HG03060 (cell line): ENCODE measurements around the gene SHANK1.

Experiments used
- ATAC-seq: cut with Tn5 transposase; IDR thresholded peaks from one replicate; pipeline ENCODE4 v1.9.1; 2021; ENCODE audit warnings: low read depth, moderate number of reproducible peaks; ENCODE audit not compliant: unreplicated experiment

The SHANK1 gene

DNA sequence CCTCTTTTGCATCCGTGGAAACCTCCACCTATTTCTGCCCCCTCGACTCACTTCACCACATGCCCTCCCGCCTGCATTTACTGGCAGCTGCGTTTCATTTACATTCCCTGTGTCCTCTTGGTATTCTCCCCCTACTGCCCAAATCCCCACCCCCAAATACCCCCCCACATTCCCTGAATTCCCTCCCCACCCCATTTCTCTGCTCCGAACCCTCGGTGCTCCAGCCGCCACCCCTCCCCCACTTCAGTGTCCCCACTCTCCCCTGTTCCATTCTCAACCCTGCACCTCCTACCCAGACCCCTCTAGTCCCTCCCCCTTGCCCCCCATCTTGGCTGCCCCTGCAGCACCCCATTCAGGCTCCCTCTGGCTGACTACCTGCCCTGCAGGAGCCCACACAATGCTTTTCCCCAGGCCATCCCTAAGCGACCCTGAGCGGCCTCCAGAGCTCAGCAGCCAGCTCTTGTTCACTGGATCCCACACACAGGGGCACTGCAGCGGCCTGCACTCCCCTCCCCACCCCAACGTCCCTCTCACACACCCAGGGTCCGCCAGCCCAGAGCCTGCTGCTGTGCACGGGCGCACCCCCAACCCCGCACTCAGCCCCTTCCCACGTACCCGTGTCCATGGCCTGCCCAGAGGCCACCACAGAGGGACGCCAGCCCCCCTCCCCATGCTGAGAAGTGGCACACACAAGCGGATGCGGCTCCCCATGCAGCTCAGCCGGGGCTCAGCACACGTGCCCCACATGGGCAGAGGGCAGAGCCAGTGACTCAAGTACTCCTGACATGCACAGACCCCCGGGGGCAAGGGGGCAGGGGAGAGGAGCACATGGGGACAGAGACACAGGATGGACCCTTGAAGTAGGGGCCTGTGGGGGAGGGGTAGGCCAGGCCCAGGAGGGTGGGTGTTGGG is 26.3 kb downstream of the SHANK1 start:
- ATAC-seq, result no peak

- no peak for ATAC-seq
These were observed 29.2 kb downstream of the SHANK1 start for GRCh38 chr19:50690439-50690838.

GRCh38 chr19:50688766-50689165 is 30.8 kb downstream of the SHANK1 start:
- ATAC-seq, result no peak

DNA sequence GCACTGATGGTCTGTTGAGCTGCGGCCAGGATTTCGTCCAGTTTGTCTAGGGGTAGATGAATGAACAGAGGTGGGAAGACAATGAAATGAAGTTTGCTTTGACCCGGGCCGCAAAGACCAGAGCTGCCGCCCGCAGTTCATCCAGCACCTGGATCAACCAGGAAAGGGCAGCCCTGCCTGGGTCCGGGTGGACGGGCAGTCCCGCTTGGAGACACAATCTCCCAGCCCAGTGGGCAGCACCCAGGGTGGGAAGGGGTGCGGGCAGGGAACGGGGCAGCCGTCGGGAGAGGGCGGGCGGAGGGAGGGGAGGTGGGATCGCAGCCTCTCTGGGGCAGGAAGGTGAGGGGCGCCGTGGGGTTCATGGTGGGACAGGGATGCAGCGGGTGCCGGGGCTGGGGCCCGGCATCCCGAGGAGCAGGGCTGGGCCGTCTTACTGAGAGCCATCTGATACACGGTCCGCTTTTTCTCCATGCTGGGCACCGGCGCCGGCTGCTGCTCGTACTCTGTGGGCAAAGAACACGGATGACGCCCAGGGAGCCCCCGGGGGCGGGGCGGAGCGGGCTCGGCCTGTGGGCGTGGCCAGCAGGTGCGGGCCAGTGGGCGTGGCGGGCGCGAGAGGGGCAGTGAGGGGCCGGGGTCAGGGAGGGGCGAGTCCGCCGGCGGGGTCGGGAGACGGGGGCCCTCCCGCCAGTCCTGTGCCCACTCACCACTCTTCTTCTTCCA is 33.1 kb downstream of the SHANK1 start:
- no peak for ATAC-seq

GRCh38 chr19:50679177-50680125 is 40.2 kb downstream of the SHANK1 start:
- ATAC-seq, result no peak

GRCh38 chr19:50678323-50678722 is 41.3 kb downstream of the SHANK1 start:
- no peak for ATAC-seq

DNA sequence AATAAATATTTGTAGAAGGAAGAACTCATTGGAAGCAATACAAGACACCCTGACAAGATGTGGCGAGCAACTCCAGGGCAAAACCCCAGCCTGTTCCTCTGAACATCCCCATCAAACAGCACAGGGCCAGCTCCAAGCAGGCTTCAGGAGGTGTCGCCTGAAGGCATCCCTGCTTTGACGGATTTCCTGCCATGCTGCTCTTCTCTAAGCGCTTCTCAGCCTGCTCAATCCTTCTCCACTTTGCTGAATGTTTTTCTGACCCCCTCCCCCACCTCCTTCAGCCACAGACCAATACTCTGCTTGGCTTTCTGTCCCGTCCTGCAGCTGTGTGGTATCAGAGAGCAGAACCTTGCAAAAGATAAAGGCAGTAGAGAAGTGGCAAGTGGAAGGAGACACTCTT is 42.0 kb downstream of the SHANK1 start:
- ATAC-seq, result no peak

- ATAC-seq, result no peak
These were observed 42.9 kb downstream of the SHANK1 start for GRCh38 chr19:50676625-50677197.

GRCh38 chr19:50673118-50673517 is 46.5 kb downstream of the SHANK1 start:
- ATAC-seq, result no peak

DNA sequence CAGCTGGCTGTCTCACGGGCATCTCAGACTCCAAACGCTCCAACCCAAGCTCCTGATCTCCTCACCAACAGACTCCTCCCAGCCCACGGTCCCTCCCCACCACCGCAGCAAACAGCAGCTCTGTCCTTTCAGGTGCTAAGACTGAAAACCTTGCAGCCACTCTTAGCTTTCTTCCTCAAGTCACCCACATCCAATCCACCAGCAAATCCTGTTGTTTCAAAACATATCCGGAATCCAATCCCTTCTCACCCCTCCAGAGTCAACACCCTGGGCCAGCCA is 49.6 kb downstream of the SHANK1 start:
- no peak for ATAC-seq

DNA sequence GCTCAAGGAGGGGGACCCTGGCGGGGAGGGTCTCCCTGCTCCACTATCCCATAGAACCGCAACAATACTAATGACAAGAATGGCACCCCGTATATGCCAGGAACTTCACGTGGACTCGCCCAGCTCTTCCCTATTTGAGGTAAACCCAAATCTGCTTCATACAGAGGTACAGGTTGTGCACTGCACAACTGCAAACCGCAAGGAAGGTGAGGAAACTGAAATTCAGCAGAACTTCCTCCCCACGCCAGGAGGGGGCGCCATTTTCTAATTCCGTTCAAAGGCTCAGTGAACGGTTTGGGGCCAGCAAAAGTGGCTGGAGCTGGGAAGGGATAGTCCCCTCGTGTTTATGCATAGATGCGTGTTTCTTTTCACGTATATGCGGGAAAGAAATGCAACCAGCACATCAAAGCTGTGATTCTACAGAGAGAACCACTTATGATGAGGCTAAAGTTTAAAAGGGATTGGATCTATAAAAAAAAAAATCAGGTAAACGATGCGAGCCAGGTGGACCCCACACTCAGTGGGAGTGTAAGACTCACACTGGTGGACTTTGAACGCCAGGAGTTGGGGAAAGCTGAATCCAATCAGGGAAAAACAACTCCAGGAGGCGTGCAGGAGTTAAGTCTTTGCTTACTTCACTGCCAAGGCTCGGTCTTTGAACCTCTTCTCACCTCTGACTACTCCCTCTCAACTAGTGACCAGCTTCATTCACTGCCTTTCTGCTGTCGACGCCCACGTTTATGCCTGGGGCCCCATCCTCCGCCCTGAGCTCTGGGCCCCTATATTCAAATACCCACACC is 50.1 kb downstream of the SHANK1 start:
- no peak for ATAC-seq

- no peak for ATAC-seq
These were observed 50.7 kb downstream of the SHANK1 start for GRCh38 chr19:50668879-50669278.

DNA sequence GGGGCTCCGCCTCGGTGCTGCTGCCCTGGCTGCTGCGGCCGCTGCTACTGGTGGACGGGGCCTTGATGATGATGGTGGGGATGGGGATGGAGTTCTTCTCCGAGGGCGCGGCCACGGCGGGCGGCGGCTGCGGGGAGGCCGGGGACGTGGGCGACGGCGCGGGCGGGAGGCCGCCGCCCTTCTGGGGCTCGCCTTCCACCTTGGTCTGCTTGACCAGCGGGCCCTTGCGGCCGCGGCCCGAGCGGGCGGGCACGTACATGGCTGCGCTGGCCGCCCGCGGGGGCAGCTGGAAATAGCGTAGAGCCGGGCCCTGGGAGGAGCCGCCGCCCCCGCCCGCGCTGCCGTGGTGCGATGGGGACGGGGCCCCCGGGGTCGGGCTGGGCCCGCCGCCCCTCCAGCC is 51.2 kb downstream of the SHANK1 start:
- no peak for ATAC-seq

DNA sequence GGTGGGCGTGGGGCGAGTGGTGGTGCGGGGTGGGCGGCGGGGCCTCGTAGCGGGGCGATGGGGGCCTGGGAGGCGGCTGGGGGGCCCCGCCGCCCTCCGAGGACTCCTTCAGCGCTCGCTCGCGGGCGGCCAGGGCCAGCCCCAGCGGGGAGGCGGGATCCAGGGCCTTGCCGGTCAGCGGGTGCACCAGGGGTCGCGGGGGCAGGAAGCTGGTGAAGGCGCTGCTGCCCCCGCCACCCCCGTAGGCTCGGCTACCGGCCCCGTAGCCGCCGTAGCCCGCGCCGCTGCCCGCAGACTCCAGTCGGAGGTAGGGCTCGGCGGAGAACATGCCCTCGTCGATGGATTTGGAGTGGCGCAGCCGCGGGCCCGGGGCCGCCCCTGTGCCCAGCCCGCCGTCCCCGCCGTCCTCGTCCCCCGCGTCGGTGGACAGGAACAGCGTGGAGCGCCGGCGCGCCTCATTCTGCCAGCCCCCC is 51.8 kb downstream of the SHANK1 start:
- ATAC-seq, result no peak

- no peak for ATAC-seq
These were observed 52.3 kb downstream of the SHANK1 start for GRCh38 chr19:50667177-50667758.

- no peak for ATAC-seq
These were observed 53.0 kb downstream of the SHANK1 start for GRCh38 chr19:50666346-50667176.

DNA sequence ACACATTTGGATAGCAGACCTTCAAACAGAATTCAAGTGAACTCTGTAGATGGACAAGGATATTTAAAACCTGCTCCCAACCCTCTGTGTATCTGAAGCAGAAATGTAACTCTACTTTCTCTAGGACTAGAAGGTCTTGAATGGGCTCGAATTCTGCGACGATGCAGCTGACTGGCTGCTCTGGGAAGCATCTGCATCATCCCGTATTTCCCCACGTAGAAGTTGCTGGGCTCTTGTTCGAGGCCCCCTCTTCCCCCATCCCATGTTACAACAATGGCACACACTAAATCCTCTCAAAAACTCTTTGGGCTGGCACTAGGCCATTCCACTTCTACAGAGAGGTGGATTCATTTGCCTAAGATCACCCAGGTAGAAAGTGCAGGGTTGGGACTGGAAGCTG is 55.4 kb downstream of the SHANK1 start:
- no peak for ATAC-seq

DNA sequence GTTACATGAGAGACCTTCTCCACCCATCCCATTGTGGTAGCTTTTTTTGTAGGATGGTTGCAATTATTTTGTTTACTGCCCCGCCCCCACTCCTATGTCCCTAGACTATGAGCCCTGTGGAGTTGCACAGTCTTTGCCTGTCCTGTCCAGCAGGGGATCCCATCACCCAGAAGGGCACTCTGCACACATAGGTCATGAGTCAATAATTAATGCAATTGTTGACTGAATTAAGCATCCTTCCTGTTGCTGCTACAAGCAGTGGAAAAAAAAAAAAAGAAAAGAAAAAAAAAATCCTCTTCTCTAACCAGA is 56.2 kb downstream of the SHANK1 start:
- ATAC-seq, result no peak
